ENCODE measurements around the gene ZNF511.

- TF ChIP-seq ETV5 (CRISPR knock-in tag; IDR thresholded peaks at IDR 0.05; ENCODE audit: low read depth) (no peak), ZNF384 (IDR thresholded peaks at IDR 0.05; ENCODE audit: low read depth, low read length) (no peak), GTF2F1 (IDR thresholded peaks at IDR 0.05; ENCODE audit: low read depth, low read length) (no peak), FOXA3 (CRISPR knock-in tag; conservative IDR thresholded peaks at IDR 0.05 in 1 of 2, IDR thresholded peaks at IDR 0.05 in 1 of 2) (no peak), BRD4 (IDR thresholded peaks at IDR 0.05) (no peak)
These were observed 45.0 kb upstream of the ZNF511 start for GRCh38 chr10:133263674-133264073.

Data from K562 (cell line).